Upper lobe of left lung (tissue), 6 donors: Measurements from ENCODE around the gene TMEM201. TPM values are rescaled to one million over a fixed set of nuclear protein-coding genes. Genes with fewer than 3 reads are reported as not detected.
A peak's percentile ranks its signal among the peaks of the same experiment; 100 is the strongest.

ENCODE experiments used
- ATAC-seq, 2 donors: fragments of 200-7000 bp; cut with Tn5 transposase; one replicate each; pipeline ENCODE4 v1.9.1; 2022; ENCODE audit warnings: mild to moderate bottlenecking in 2 of 2, moderate library complexity in 2 of 2; ENCODE audit not compliant: low FRiP score in 2 of 2
- DNase-seq, 2 donors: peaks; one replicate each; pipeline ENCODE4 v3.0.0-alpha.2; 2019 to 2020
- H3K27ac ChIP-seq, 4 donors: fragments of 200-600 bp; sonication (generic); one replicate each; pipeline ENCODE4 v1.5.1; 2016 to 2019
- H3K27me3 ChIP-seq, 4 donors: fragments of 200-600 bp; sonication (generic); one replicate each; pipeline ENCODE4 v1.5.1; 2017 to 2019
- H3K36me3 ChIP-seq, 4 donors: fragments of 200-600 bp; sonication (generic); one replicate each; pipeline ENCODE4 v1.5.1; 2016 to 2019
- H3K4me1 ChIP-seq, 4 donors: fragments of 200-600 bp; sonication (generic); one replicate each; pipeline ENCODE4 v1.5.1; 2018 to 2019
- H3K4me3 ChIP-seq, 4 donors: fragments of 200-600 bp; sonication (generic); one replicate each; pipeline ENCODE4 v1.5.1; 2017 to 2019; ENCODE audit warnings: mild to moderate bottlenecking in 2 of 4, moderate library complexity in 1 of 4
- H3K9me3 ChIP-seq, 4 donors: fragments of 200-600 bp; sonication (generic); one replicate each; pipeline ENCODE4 v1.5.1; 2018 to 2019
- CTCF ChIP-seq, 6 experiments: fragments of 450-650 bp in 4 of 6; fragments of 200-600 bp in 2 of 6; sonication (generic) in 2 of 6; IDR thresholded peaks; one replicate each; pipeline ENCODE4 v1.5.1; 2016 to 2019; ENCODE audit warnings: antibody characterized with exemption in 6 of 6
- EP300 ChIP-seq, 4 donors: sonication (generic); formaldehyde crosslinking; IDR thresholded peaks; one replicate each; pipeline ENCODE4 v1.5.1; 2017; ENCODE audit warnings: antibody characterized with exemption in 4 of 4, control low read depth in 2 of 4
- POLR2A ChIP-seq, 4 donors: fragments of 450-650 bp; IDR thresholded peaks; one replicate each; pipeline ENCODE4 v1.5.1; 2016 to 2017; ENCODE audit warnings: antibody characterized with exemption in 4 of 4, mild to moderate bottlenecking in 2 of 4
- POLR2AphosphoS5 ChIP-seq, 2 donors: sonication (generic); formaldehyde crosslinking; IDR thresholded peaks; one replicate each; pipeline ENCODE4 v1.5.1; 2017; ENCODE audit warnings: antibody characterized with exemption in 2 of 2
- WGBS, 2 donors: methylation state at CpG; one replicate each; pipeline ENCODE4 v1.1.5; 2017 to 2018; 5-methylcytosine and 5-hydroxymethylcytosine counted together
- total RNA-seq, 6 donors: library from RNA; depleted of rRNA in 4 of 6; stranded (reverse); fragments of >200 nt in 4 of 6; gene quantifications; one replicate each; pipeline versions ENCODE4 v1.1.0 to v1.2.1, GENCODE V29; 2016 to 2021
- donor health status: DM: no; HTN: no; CAD: no; lungs with moderate emphysema.
- donor health status: DM: no; HTN: yes; CAD: no; lungs with severe emphysema.

Gene TMEM201
- total RNA-seq, 6 donors from 2014 or later: 6.2 to 12.0 (median 8.1) TPM

GRCh38 chr1:9589719-9590157 is 1.0 kb downstream of the TMEM201 start:
- ATAC-seq: no peak

GRCh38 chr1:9590201-9590600 is 1.5 kb downstream of the TMEM201 start:
- H3K4me1 ChIP-seq: peaks cover 22 to 50% (median 28%) of the 10 kb centered on the region in 4 donors
- H3K9me3 ChIP-seq: no peaks in the 10 kb centered on the region
- H3K36me3 ChIP-seq: no peaks in the 10 kb centered on the region
- H3K27ac ChIP-seq: no peak overlapping the region
- H3K4me3 ChIP-seq: no peak overlapping the region
- TF ChIP-seq CTCF (IDR thresholded peaks at IDR 0.05) (no peak), POLR2AphosphoS5 (IDR thresholded peaks at IDR 0.05) (no peak), POLR2A (IDR thresholded peaks at IDR 0.05) (no peak), EP300 (IDR thresholded peaks at IDR 0.05) (no peak)
- no peaks in the 10 kb centered on the region for H3K27me3 ChIP-seq
- DNase-seq (no peak), ATAC-seq (no peak)
- 81% methylated on average over 5 of the region's 7 CpGs; no CpG with 5 or more reads in 1 of the 2 donors for WGBS, 2 donors

More at GRCh38 chr1:9589719-9590157, 1.0 kb downstream of the TMEM201 start:
- no peak for TF ChIP-seq EP300 (IDR thresholded peaks at IDR 0.05)
- no peak for TF ChIP-seq POLR2A (IDR thresholded peaks at IDR 0.05)
- no peak for TF ChIP-seq POLR2AphosphoS5 (IDR thresholded peaks at IDR 0.05)
- TF ChIP-seq CTCF (IDR thresholded peaks at IDR 0.05): no peak
- Histone ChIP-seq H3K27ac (peak overlapping the region in 2 of 4 donors; percentile 21 to 76), H3K4me1 (peaks cover 22 to 50% (median 28%) of the 10 kb centered on the region in 4 donors), H3K36me3 (no peaks in the 10 kb centered on the region), H3K4me3 (peak overlapping the region; percentile 55 to 91 (median 80)), H3K27me3 (no peaks in the 10 kb centered on the region), H3K9me3 (no peaks in the 10 kb centered on the region)
- 15 to 19% methylated on average over 6 of the region's 6 CpGs for WGBS, 2 donors
- DNase-seq: no peak

GRCh38 chr1:9590945-9591668 is 2.4 kb downstream of the TMEM201 start:
- peaks cover 26 to 51% (median 28%) of the 10 kb centered on the region in 4 donors for H3K4me1 ChIP-seq
- H3K27ac ChIP-seq: no peak overlapping the region
- no peak for TF ChIP-seq POLR2A (IDR thresholded peaks at IDR 0.05)
- TF ChIP-seq POLR2AphosphoS5 (IDR thresholded peaks at IDR 0.05): no peak
- TF ChIP-seq EP300 (IDR thresholded peaks at IDR 0.05): no peak
- 83 to 84% methylated on average over 14 to 19 of the region's 19 CpGs for WGBS, 2 donors
- H3K9me3 ChIP-seq: no peaks in the 10 kb centered on the region
- no peak overlapping the region for H3K4me3 ChIP-seq
- ATAC-seq: no peak
- H3K27me3 ChIP-seq: no peaks in the 10 kb centered on the region
- DNase-seq: peak in 1 of 2 donors; percentile 63
- H3K36me3 ChIP-seq: no peaks in the 10 kb centered on the region

- DNase-seq: peak in 1 of 2 donors; percentile 63
- ATAC-seq: no peak
- Histone ChIP-seq H3K36me3 (no peaks in the 10 kb centered on the region), H3K9me3 (no peaks in the 10 kb centered on the region), H3K27me3 (no peaks in the 10 kb centered on the region), H3K4me1 (peaks cover 26 to 55% (median 28%) of the 10 kb centered on the region in 4 donors), H3K27ac (no peak overlapping the region), H3K4me3 (no peak overlapping the region)
- 84% methylated on average over 17 to 22 of the region's 22 CpGs for WGBS, 2 donors
- TF ChIP-seq POLR2A (IDR thresholded peaks at IDR 0.05): no peak
- no peak for TF ChIP-seq EP300 (IDR thresholded peaks at IDR 0.05)
- TF ChIP-seq CTCF (IDR thresholded peaks at IDR 0.05): no peak
- no peak for TF ChIP-seq POLR2AphosphoS5 (IDR thresholded peaks at IDR 0.05)
Observed at GRCh38 chr1:9591669-9592509, 3.2 kb downstream of the TMEM201 start.

- WGBS, 2 donors: 86 to 92% methylated on average over 6 to 15 of the region's 16 CpGs
Observed at GRCh38 chr1:9592510-9593075, 3.9 kb downstream of the TMEM201 start.

More at GRCh38 chr1:9592510-9593075, 3.9 kb downstream of the TMEM201 start:
- DNase-seq: peak in 1 of 2 donors; percentile 40
- Histone ChIP-seq H3K27ac (peak overlapping the region in 2 of 4 donors; percentile 58 to 68), H3K4me3 (no peak overlapping the region), H3K27me3 (no peaks in the 10 kb centered on the region), H3K36me3 (peaks cover 0 to 1% (median 0%) of the 10 kb centered on the region in 4 donors), H3K4me1 (peaks cover 26 to 55% (median 28%) of the 10 kb centered on the region in 4 donors), H3K9me3 (no peaks in the 10 kb centered on the region)
- no peak for ATAC-seq
- TF ChIP-seq EP300 (IDR thresholded peaks at IDR 0.05) (no peak), POLR2AphosphoS5 (IDR thresholded peaks at IDR 0.05) (no peak), CTCF (IDR thresholded peaks at IDR 0.05) (no peak), POLR2A (IDR thresholded peaks at IDR 0.05) (no peak)
